Placental epithelial cell (primary cell): ENCODE results near the gene NPR3. TPM values are rescaled to one million over a fixed set of nuclear protein-coding genes. Genes with fewer than 3 reads are reported as not detected.

Experiments used
- total RNA-seq: library from RNA; depleted of rRNA; stranded (reverse); fragments of >200 nt; gene quantifications from 2 replicates; pipeline ENCODE4 v1.2.3, GENCODE V29; 2012

NPR3 gene
- total RNA-seq = under 0.01 and 0.11 TPM in 2 replicates

GRCh38 chr5:32710550-32711361, at the start of gene NPR3:
NPR3 (plus strand) TSS chr5:32711321; CDS start chr5:32711777, 456 bp downstream.

Other genes starting within 250 kb of the NPR3 start
- 45.9 and 124 TPM in 2 replicates for gene SUB1, start 125.8 kb upstream of the NPR3 start, total RNA-seq